GM19043 (cell line): ENCODE data around the gene MVB12B.
"Not testable (repeated sequence)": the region's sequence is repeated elsewhere in the genome, so short reads cannot be mapped to it uniquely, and the experiment has no call there.

Experiments used
- ATAC-seq: cut with Tn5 transposase; IDR thresholded peaks from one replicate; pipeline ENCODE4 v1.9.1; 2021; ENCODE audit warnings: low read depth; ENCODE audit not compliant: unreplicated experiment

MVB12B gene

DNA sequence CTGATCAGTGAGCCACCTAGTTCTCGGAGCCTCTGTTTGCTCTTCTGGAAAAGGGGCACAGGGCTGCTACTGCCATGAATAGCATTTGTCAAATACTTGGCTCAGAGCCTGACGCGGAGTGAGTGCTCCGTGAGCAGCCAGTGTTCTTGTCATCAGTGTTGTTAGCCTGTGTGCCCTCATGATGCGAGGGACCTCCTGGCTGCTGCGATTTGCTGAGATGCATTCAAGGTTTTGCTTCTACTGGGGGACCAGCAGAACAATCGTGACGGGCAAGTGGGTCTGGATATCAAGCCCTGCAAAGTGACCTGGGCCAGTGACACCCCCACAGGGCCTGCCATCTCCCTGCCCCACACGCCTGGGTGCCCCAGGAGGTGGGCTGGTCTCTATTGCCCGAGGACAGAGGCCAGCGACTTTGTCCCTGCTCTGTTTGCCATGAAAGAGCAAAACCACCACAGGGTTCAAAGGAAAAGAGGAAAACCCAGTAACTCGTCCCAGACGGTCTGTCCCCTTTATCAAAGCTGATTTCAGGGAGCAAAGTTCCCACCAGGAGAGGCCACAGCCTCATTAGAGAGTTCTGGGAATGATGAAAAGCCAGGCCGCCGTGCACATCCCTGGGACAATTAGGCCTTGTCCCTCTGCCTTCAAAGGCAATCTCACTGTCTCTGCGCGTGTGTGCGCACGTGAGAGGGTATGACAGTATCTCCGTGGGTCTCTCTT is 200.6 kb downstream of the MVB12B start:
- ATAC-seq, result no peak

DNA sequence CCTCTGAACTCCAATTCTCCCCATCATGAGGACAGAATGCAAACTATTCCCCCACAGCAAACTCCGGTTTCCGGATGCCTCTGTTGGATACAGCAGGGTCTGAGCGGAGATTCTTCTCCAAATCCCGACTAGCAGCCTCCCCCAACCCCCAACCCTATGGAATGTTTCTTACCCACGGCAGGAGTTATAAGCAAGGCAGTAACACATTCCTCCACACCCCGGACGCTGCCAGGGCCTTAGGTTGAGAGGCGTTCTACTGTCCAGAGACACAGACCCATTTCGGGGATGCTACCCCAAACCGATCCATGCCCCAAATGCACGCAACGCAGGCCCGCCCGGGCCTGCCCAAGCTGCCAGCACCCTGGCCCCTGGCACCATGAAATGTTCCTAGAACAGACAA is 201.5 kb downstream of the MVB12B start:
- ATAC-seq, result no peak

DNA sequence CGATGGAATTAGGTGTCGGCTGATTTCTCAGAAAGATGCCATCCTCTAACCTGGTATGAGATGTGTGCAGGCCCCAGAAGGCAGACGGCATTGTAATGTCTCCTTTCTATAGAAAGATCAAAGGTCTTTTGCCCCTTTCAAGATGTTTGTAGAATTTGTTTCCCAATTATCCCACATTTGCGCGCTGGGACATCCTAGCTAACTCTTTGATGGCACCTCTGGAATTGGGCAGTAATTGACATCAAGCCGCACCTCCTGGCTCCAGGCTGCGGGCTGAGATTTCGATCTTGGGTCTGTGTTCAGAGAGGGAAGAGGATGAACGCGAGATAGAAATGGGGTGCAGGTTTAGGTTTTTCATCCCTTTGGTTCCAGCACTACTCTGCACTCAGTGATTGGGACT is 202.3 kb downstream of the MVB12B start:
- no peak for ATAC-seq

DNA sequence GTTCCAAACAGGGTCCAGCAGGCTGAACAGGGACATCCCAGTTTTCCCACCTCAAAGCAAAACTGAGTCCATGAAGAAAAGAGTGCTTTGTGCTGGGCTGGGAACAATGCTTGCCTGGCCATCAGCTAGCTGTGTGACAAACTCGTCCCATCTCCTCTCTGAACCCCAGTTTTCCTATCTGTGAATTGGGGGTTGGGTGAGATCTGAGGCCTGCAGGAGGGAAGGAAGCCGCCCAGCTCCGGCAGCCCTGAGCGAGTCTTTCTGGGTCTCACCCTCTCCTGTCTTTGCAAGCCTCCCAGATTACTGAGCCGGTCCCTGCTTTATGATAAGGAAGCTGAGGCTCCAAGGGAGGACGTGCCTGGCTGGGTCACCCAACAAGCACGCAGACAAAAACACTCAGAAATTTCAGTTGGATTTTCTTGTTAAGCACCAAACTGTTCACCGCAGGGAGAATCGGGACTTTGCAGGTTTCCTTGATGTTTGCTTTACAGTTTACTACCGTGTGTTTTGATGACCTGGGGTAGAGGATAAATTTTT is 204.5 kb downstream of the MVB12B start:
- ATAC-seq, result no peak

DNA sequence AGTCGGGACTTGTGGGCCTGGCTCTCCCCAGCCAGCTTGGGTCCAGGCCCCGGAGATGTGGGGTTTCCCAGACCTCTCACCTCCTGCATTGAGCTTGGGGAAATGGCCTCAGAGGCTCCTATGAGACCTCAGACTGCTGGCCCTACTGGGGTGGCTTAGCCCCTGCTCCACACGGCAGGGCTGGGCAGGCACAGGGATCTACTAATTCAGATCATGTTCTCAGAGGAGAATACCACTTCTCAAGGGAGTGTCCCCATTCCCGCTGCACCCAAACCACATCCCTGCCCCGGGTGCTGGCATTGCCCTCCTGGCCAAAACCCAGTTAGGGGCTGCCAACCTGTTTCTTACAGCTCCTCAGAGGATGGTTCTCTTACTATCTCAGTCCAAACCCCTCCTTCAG is 205.0 kb downstream of the MVB12B start:
- no peak for ATAC-seq

DNA sequence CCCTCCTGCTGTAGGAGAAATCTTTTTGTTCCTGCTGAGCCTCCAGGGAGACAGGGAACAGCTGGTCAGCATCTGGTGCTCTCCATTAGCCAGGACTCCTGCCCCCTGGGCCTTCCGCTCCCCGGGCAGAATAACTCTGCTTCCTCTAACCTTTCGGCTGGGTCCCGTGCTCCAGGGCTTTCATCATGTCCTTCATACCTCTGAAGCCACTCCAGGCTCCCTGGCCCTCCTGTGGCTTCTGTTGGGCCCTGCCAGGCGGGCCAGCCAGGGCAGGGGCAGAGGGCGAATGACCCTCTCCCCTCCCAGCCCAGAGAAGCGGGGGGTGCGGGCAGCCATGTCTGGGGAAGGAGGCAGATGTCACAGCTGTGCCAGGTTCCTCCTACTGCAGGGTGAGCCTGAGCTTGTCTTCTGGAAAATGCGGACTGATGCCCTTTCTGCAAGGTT is 205.4 kb downstream of the MVB12B start:
- no peak for ATAC-seq

DNA sequence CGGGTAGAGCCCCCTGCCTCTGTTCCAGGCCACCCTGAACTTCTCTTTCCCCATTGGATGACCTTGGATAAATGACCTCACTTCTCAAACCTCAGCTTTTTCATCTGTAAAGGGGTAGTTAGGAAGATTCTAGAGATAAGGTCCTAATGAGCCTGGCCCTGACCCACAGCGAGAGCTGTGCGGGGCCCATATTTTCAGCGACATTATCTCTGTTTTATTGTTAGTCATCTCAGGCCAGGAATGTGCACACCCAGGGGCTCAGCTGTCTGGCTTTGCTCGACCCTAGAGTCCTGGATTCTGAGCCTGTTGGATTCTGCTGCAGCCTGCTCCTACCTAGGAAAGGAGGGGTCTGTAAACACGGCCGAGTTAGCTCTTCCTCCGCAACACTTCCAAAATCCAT is 205.9 kb downstream of the MVB12B start:
- ATAC-seq, result no peak

DNA sequence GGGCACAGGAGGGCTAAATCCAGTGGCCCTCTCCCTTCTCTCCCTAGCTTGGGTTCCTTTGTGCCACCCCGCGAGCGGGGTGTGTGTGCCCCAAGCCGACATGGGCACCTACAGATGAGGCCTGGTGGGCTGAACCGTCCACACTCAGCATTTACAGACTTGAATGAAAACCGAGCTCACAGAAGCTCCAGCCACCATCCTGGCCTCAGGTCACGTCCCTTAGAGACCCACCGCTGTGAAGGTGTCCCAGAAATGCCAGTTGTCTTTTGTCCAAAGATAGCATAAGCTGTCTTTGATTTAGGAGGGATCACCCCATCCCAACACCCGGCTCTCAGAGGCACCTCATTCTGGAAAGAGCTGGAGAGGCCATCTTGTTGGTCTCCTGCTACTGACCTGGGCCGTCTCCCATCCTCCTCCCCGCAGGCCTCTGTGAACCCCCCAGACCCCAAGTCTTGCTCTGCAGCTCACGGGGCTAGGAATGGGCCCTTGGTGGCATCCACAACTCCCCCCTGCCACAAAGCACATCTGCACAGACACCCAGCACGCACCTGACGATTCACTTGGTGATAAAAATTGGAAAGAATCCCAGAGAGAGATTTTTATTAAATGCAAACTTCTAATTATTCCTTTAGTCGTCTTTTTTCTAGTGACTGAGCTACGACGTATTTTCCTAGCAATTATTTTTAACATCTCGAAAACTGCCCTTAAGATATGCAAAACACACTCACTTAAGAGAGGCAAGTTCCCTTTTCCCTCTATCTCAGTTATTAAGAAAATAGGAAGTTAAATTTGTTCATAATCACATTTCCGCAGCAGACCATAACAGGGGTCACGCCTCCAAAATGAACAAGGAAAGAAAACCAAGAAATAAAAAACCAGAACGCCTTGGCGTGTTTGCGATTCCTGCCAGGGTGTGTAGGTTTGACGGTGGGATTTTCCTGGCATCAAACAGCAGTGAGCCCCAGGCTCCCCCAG is 206.6 kb downstream of the MVB12B start:
- ATAC-seq, result no peak

DNA sequence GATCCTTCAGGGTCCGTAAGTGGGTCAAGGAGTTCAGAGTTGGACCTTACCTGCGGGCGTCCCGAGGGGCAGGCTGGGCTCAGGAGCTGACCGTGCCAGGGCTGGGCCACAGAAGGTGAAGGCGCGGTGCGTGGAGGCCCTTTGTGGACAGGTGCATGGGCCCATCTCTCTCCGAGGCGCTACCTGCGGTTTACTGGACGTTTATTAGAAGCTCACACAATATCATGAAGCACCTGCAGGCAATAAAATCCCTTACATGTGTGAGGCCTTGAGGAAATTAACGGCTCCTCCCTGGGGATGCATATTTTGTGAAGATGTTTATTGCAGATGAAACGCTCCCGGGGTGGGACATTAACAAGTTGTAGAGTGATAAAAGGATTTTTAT is 207.3 kb downstream of the MVB12B start:
- ATAC-seq, result no peak

DNA sequence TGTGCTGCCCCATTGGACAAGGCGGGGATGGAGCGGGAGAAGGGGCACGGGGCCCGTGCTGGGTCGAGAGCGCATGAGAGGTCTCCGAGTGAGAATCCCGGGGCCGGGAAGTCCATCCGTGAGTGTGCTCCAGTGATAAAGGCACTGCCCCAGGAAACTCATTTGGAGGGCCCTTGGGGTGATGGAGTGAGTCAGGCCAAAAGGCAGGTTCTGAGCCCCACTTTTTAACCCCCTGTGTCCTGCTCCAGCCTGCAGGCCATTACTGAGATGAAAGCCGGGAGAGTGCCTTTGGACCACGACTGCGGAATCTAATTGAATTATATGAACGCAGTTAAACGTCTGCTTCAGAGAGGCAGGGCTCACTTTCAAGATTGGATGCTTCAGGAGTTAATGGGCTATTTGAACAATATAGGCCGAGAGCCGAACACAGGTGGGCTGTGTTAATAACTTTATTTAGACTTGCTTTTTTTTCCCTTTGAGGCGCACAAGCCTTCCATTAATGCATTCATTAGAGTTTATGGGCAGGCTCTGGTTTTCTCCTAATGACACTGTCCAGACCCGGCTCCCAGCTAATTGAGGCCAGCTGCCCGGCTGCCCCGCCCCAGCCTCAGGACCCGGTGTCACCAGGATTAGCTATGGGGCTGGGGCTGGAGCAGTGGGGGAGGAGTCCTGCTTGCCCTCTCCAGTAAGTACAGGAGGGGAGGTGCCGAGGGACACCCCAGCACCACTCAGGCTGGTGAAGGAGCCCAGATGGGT is 208.0 kb downstream of the MVB12B start:
- ATAC-seq, result no peak

DNA sequence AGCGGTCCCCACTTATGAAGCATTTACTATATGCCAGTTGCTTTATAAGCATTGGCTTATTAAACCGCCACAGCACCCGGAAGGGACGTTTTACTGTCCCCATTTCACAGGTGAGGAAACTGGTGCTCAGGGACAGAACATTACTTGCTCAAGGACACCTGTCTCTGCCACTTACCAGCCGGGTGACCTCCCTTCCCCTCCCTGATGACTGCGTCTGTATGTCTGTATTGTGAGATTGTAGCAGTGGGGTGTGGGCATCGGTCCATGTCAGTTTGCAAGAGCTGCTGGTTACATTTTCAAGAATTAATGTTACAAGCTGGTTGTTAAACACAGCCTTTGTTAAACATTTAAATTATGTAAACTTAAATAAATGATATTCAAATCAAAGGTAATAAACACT is 209.5 kb downstream of the MVB12B start:
- no peak for ATAC-seq

DNA sequence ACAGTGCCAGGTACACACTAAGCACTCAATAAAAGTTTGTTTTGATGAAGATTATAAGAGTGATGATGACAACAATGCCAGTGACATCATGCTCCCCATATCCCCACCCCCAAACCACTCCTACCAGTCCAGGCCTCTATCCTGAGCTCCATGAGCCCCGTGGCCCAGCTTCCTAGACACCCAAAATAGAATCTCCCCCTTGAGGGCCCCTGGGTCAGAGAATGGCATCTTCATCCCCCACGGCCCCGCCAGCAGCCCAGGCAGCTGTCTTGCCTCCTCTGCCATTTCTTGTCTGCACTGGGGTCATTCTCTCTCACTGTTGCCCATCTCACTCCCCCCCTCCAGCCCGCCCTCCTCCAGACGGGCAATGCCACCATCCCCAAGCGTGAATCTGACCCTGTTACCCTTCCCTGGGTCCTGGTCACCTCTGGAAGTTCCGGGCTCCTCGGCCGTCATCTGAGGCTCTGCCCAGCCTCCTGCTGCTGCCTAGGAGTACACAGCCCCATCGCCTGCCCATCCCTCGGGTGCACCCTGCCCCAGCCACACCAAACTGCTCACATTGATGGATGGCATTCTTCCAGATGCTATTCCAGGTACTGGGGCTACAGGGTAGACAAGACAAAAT is 210.3 kb downstream of the MVB12B start:
- ATAC-seq, result no peak

DNA sequence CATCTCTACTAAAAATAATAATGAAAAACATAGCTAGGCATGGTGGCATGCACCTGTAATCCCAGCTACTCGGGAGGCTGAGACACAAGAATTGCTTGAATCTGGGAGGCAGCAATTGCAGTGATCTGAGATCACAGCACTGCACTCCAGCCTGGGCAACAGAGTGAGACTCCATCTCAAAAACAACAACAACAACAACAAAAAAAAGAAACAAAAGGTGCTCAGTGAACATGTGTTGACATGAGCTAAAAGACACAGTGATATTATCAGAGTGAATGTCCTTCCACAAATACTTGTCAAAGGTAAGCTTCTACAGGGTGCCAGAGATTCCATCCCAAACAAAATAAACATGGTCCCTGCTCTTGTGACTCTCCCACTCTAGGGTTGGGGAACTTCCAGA is 211.9 kb downstream of the MVB12B start:
- no peak for ATAC-seq

DNA sequence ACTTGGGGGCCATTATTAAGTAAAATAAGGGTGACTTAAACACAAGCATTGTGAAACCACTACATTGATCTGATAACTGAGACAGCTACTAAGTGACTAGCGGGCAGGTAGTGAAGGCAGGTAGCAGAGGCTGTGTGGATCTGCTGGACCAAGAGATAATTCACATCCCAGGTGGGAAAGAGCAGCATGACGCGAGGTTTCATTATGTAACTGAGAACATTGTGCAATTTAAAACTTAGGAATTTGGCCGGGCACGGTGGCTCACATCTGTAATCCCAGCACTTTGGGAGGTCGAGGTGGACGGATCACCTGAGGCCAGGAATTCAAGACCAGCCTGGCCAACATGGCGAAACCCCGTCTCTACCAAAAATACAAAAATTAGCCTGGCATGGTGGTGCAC is 213.8 kb downstream of the MVB12B start:
- not testable (repeated sequence) for ATAC-seq

DNA sequence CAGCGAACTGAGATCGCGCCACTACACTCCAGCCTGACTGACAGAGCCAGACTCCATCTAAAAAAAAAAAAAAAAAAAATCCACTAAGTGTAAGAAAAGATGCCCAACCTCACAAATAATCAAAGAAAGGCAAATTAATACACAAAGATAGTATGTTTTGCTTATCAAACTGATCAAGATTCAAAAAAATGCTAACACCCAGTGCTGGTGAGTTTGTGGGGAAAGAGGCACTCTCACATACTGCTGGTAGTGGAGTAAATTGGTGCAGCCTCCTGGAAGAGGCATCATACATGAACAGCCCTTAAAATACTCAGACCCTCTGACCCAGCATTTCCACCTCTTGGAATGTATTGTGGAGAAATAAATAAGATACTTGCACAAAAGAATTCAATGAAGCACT is 216.9 kb downstream of the MVB12B start:
- no peak for ATAC-seq

DNA sequence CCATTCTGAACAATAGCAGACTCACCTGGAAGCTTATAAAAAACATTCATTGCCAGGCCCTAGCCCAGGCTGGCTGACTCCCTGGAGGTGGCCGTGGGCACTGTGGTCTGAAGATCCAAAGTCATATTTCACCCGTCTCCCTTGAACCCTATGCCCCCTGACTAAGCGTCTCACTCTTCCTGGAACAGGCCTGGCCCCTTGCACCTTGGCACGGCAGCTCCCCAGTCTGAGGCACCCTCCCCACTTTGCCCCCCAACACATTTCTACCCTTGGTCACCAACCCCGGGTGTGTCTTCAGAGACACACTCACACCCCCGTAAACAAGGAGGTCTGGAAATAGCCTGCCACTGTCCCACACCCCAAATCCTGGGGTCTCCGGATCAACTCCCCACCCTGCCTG is 218.5 kb downstream of the MVB12B start:
- ATAC-seq, result no peak

DNA sequence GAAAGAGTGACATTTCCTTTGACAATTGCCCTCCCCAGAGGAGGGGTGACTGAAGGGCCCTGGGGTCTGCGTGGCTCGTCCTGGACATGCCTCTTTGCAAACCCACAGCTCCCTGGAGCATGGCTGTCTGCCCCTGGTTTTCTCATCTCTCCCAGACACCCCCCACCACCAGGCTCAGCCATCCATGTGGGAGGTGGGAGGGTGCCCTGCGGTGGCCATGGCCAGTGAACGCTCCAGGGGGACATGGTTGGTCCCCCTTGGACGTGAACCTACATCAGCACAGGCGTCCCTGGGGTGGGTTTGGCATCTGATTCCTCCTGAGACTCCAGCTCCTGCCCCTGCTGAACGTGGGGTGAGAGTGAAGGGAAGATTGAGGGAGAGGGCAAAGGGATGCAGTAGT is 219.4 kb downstream of the MVB12B start:
- ATAC-seq, result no peak

DNA sequence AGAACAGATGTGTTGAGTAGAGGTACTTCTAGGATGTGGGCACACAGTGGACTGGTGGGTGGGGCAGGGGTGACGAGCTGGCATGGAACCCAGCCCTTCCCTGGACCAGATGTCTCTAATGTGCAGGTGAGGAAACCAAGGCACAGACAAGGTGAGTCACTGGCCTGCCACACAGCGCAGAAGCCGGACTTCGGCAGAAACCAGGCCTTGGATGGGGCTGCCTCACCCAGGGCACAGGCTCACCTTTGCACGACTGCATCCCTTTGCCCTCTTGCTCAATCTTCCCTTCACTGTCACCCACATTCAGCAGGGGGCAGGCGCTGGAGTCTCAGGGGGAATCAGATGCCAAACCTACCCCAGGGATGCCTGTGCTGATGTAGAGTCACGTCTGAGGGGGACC is 221.7 kb downstream of the MVB12B start:
- no peak for ATAC-seq

DNA sequence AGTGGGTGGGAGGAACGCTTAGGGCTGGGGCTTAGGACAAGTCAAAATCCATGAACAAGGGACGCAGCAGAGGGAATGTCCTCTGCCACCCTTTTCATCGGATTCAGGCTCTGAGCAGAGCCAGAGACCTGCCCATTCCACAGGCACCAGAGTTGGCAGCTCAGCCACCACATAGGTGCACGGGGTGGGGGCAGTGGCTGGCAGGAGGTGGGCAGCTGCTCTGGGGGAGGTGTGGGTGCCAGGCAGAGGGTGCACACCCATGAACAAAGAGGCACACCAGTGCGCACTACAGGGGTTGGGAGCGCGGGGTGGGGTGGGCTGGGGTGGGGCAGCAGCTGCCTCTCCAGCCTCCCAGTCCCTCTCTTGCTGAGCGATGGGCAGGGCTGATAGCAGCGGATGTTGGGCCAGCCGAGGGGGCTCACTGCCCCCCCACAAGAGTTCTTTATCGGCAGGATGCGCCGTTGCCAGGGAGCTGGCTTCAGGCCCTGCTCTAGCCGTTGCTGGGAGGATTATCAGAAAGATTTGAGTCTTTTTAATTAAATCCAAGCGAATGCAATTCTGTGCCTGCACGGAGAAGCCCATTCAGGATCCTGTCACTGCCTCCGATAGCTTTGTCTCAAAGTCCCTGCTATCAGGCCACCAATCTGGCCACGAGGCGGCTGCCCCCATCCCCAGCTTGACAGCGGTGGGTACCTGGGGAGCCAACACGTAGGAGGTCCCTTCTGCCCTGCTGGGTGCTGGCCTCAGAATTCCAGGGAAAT is 222.8 kb downstream of the MVB12B start:
- no peak for ATAC-seq

DNA sequence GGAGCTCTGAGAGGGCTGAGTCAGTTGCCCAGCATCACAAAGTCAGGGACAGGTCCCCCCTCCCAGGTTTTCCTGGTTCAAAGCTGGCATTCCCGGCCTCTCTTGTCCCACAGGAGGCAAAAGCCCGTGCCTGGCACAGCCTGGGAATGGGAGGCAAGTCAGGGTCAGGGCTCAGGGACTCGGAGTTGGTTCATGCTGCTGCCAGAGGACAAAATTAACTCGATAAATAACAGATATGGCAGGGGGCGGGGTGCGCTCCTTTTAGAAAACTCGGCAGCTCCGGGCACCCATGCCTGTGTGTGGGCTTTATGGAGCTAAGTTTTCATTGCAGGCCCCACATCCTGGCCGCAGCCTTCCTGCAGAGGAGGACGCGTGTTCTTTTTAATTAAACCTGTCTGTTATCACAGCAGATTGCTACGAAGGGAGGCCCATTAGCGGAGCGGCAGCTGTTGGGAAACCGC is 224.3 kb downstream of the MVB12B start:
- no peak for ATAC-seq
